BLaER1 (cell line): ENCODE data around the gene CSRP2.

Experiments used
- H3K27ac ChIP-seq: shearing (Covaris generic); formaldehyde crosslinking; 2 replicates; pipeline ENCODE4 v1.8.1; 2022
- H3K27me3 ChIP-seq: shearing (Covaris generic); formaldehyde crosslinking; 2 replicates; pipeline ENCODE4 v1.8.1; 2022
- H3K36me3 ChIP-seq: shearing (Covaris generic); formaldehyde crosslinking; 2 replicates; pipeline ENCODE4 v1.8.1; 2022
- H3K4me1 ChIP-seq: shearing (Covaris generic); formaldehyde crosslinking; 2 replicates; pipeline ENCODE4 v1.8.1; 2022
- H3K4me2 ChIP-seq: shearing (Covaris generic); formaldehyde crosslinking; 2 replicates; pipeline ENCODE4 v1.8.1; 2022
- H3K4me3 ChIP-seq: shearing (Covaris generic); formaldehyde crosslinking; 2 replicates; pipeline ENCODE4 v1.8.1; 2022
- H3K9ac ChIP-seq: shearing (Covaris generic); formaldehyde crosslinking; 2 replicates; pipeline ENCODE4 v1.8.1; 2022
- H3K9me3 ChIP-seq: shearing (Covaris generic); formaldehyde crosslinking; 2 replicates; pipeline ENCODE4 v1.8.1; 2022
- H4K20me1 ChIP-seq: shearing (Covaris generic); formaldehyde crosslinking; 2 replicates; pipeline ENCODE4 v1.8.1; 2022
- Cebpa-rat ChIP-seq: shearing (Covaris generic); IDR thresholded peaks from 2 replicates; pipeline ENCODE4 v1.8.1; 2022

CSRP2 gene

GRCh38 chr12:76915361-76916169, 36.7 kb upstream of the CSRP2 start:
- H3K4me1 ChIP-seq, result peaks cover 16% of the 10 kb centered on the region
- H3K36me3 ChIP-seq, result no peaks in the 10 kb centered on the region
- no peak overlapping the region for H3K4me2 ChIP-seq
- H3K27me3 ChIP-seq, result no peaks in the 10 kb centered on the region
- H3K9ac ChIP-seq, result no peak overlapping the region
- H4K20me1 ChIP-seq, result no peaks in the 10 kb centered on the region
- no peaks in the 10 kb centered on the region for H3K9me3 ChIP-seq
- TF ChIP-seq Cebpa-rat, result no peak
- no peak overlapping the region for H3K4me3 ChIP-seq
- H3K27ac ChIP-seq, result no peak overlapping the region

- Histone ChIP-seq H3K4me3 (no peak overlapping the region), H3K4me2 (no peak overlapping the region), H4K20me1 (no peaks in the 10 kb centered on the region), H3K9me3 (no peaks in the 10 kb centered on the region), H3K9ac (no peak overlapping the region), H3K27me3 (no peaks in the 10 kb centered on the region), H3K27ac (no peak overlapping the region), H3K36me3 (no peaks in the 10 kb centered on the region), H3K4me1 (peaks cover 5% of the 10 kb centered on the region; the same call in 1 of the 2 replicates)
- TF ChIP-seq Cebpa-rat, result no peak
Observed at GRCh38 chr12:76914102-76914859, 35.5 kb upstream of the CSRP2 start.

GRCh38 chr12:76909290-76909689, 30.5 kb upstream of the CSRP2 start:
- Histone ChIP-seq H3K9me3 (peaks cover 4% of the 10 kb centered on the region), H3K4me1 (peaks cover 5% of the 10 kb centered on the region; the same call in 1 of the 2 replicates), H3K4me2 (no peak overlapping the region), H3K4me3 (no peak overlapping the region), H3K27ac (no peak overlapping the region), H3K27me3 (no peaks in the 10 kb centered on the region), H3K9ac (no peak overlapping the region), H3K36me3 (no peaks in the 10 kb centered on the region), H4K20me1 (no peaks in the 10 kb centered on the region)
- TF ChIP-seq Cebpa-rat, result no peak

GRCh38 chr12:76908303-76909017, 29.6 kb upstream of the CSRP2 start:
- H3K9ac ChIP-seq, result no peak overlapping the region
- no peak overlapping the region for H3K27ac ChIP-seq
- H3K36me3 ChIP-seq, result no peaks in the 10 kb centered on the region
- H3K4me2 ChIP-seq, result no peak overlapping the region
- no peaks in the 10 kb centered on the region for H3K27me3 ChIP-seq
- H3K4me3 ChIP-seq, result no peak overlapping the region
- H3K4me1 ChIP-seq, result peaks cover 5% of the 10 kb centered on the region; the same call in 1 of the 2 replicates
- no peak for TF ChIP-seq Cebpa-rat
- H3K9me3 ChIP-seq, result peaks cover 6% of the 10 kb centered on the region
- H4K20me1 ChIP-seq, result no peaks in the 10 kb centered on the region

- Histone ChIP-seq H4K20me1 (no peaks in the 10 kb centered on the region), H3K9me3 (peaks cover 6% of the 10 kb centered on the region), H3K36me3 (no peaks in the 10 kb centered on the region), H3K9ac (0 out of 2 replicates have a peak overlapping the region, but pooled peaks have one; percentile 31), H3K27ac (0 out of 2 replicates have a peak overlapping the region, but pooled peaks have one; percentile 24), H3K4me2 (peak overlapping the region; percentile 67), H3K27me3 (no peaks in the 10 kb centered on the region), H3K4me3 (no peak overlapping the region), H3K4me1 (peaks cover 19% of the 10 kb centered on the region)
- TF ChIP-seq Cebpa-rat, result no peak
Observed at GRCh38 chr12:76901628-76902380, 23.0 kb upstream of the CSRP2 start.

- no peak overlapping the region for H3K27ac ChIP-seq
- H3K4me3 ChIP-seq, result no peak overlapping the region
- H3K4me2 ChIP-seq, result no peak overlapping the region
- no peak for TF ChIP-seq Cebpa-rat
- H3K27me3 ChIP-seq, result no peaks in the 10 kb centered on the region
- peaks cover 19% of the 10 kb centered on the region for H3K4me1 ChIP-seq
- H3K9ac ChIP-seq, result no peak overlapping the region
- H3K36me3 ChIP-seq, result no peaks in the 10 kb centered on the region
- H3K9me3 ChIP-seq, result peaks cover 12% of the 10 kb centered on the region
- H4K20me1 ChIP-seq, result no peaks in the 10 kb centered on the region
Observed at GRCh38 chr12:76899522-76899921, 20.7 kb upstream of the CSRP2 start.

GRCh38 chr12:76898442-76898841, 19.6 kb upstream of the CSRP2 start:
- Histone ChIP-seq H3K27ac (no peak overlapping the region), H3K9ac (no peak overlapping the region), H3K9me3 (peaks cover 19% of the 10 kb centered on the region), H3K4me1 (peaks cover 19% of the 10 kb centered on the region), H4K20me1 (no peaks in the 10 kb centered on the region), H3K27me3 (no peaks in the 10 kb centered on the region), H3K4me2 (no peak overlapping the region), H3K4me3 (no peak overlapping the region), H3K36me3 (no peaks in the 10 kb centered on the region)
- TF ChIP-seq Cebpa-rat, result no peak

- Histone ChIP-seq H3K4me2 (no peak overlapping the region), H3K27ac (no peak overlapping the region), H3K4me3 (no peak overlapping the region), H3K9me3 (peaks cover 21% of the 10 kb centered on the region), H3K4me1 (peaks cover 2% of the 10 kb centered on the region), H4K20me1 (no peaks in the 10 kb centered on the region), H3K9ac (no peak overlapping the region), H3K36me3 (no peaks in the 10 kb centered on the region), H3K27me3 (no peaks in the 10 kb centered on the region)
- TF ChIP-seq Cebpa-rat, result no peak
Observed at GRCh38 chr12:76896274-76896673, 17.5 kb upstream of the CSRP2 start.

- H3K4me3 ChIP-seq, result no peak overlapping the region
- no peaks in the 10 kb centered on the region for H4K20me1 ChIP-seq
- no peaks in the 10 kb centered on the region for H3K4me1 ChIP-seq
- H3K27me3 ChIP-seq, result no peaks in the 10 kb centered on the region
- H3K27ac ChIP-seq, result no peak overlapping the region
- no peak for TF ChIP-seq Cebpa-rat
- no peaks in the 10 kb centered on the region for H3K36me3 ChIP-seq
- no peak overlapping the region for H3K4me2 ChIP-seq
- no peak overlapping the region for H3K9ac ChIP-seq
- H3K9me3 ChIP-seq, result peaks cover 21% of the 10 kb centered on the region
Observed at GRCh38 chr12:76895796-76896195, 17.0 kb upstream of the CSRP2 start.
